Stimulated activated CD8-positive, alpha-beta memory T cell treated with anti-CD3 and anti-CD28 coated beads, Interleukin-4, amount 100 ng/mL, for 24 hours (primary cell): ENCODE measurements around the gene HMCN1.

Experiments used
- DNase-seq: peaks from one replicate; pipeline ENCODE4 v3.0.0-alpha.2; 2020; ENCODE audit warnings: low read depth

Gene HMCN1

DNA sequence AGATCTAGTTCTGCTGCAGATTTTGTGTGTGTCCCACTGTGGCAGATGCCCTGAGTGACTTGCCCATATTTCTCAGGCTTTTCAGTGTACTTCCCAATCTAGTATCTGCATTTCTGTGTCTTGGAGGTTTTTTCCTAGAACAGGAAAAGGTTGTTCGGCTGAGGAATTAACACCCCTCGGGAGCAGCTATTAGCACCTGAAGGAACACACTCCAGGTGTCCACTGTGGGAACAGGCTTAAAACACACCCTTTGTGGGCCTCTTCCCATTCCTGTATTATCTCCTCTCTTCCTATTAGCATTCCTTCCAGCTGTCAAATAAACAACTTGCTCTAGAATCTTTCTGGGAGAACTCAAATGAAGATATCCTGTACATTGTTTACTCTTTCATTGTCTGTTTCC is 178.3 kb downstream of the HMCN1 start:
- DNase-seq: no peak

DNA sequence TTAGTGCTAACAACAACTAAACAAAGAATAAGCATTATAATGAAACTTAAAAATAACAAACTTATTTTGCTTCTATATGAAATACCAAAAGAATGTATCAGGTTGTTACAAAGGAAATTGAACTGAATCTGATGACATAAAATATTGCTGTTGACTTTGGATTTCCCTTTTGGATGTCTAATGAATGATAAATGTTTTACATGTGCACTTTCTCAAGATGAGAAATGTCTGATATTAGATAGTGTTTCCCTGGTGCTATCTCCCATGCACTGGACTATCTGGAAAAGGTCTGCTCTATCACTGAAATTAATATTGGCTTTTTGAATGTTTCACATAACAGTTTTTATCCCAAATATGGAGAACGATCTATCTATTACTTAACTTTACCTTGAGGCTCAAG is 179.9 kb downstream of the HMCN1 start:
- no peak for DNase-seq

DNA sequence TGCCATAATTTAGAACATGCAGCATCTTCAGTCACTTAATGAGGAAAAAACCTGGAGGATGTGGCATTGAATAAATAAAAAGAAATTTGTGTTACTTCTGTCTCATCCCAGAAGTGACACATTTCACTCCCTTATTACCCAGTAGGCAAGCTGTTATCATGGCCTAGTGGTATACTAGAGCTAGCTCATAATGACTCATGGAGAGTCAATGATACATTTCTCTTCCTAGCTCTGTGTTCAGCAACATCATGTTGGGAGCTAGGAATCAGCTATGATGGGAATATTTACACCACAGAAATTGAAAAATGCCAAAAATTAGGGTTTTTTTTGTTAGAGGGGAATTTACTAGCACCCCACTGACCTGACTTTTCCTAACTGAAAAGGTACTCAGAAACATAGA is 182.7 kb downstream of the HMCN1 start:
- DNase-seq: no peak

DNA sequence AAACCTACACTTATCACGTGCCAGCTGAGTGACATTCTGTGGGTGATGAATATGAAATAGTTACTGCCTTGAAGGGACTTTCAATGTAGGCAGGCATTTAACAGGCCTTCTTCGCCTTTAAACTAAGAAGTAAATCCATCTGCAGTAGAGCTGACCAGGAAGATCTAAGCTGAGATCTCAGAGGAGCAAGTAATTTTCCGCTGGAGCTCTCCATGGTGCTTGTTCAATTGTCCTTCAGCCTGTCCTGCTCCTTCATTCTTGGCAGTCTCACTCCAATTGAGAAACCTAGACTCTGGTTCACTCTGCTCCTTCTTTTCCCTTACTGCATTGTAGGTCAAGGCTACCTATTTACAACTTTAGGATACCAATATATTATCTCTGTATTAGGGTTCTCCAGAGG is 183.5 kb downstream of the HMCN1 start:
- no peak for DNase-seq

DNA sequence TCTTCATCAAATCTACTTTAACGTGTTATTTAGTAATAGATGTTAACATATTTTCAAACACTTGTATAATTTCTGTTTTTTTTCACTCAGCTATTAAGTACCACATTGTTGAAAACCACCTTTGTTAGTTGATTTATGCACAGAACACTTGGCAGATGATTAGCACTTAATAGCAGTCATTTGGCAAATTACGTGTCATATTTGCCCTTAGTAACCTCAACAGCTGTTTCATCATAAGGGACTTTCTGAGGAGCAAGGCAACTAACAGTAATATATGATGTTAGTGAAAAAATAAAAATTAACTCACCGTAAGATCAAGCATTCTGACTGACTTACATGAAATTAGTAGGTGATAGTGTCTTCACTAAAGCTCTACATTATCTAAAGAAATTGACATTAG is 186.4 kb downstream of the HMCN1 start:
- DNase-seq: no peak

DNA sequence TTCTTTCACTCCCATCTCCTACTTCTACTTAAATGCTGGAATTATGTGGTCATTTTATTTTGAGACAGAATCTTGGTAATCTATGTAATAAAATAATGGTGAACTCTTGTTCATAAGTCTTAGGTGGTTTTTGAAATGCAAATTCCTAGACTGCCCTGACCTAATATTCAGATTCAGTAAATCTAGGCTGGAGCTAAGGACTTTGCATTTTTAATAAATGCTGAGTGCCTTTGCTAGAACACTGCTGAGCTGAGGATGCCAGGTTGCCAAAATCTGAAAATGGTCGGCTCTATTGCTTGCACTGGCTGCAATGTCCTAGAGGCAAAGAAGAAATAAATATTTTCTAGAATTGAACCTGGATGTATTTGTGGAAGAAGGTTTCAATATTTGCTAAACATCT is 187.4 kb downstream of the HMCN1 start:
- DNase-seq: no peak

DNA sequence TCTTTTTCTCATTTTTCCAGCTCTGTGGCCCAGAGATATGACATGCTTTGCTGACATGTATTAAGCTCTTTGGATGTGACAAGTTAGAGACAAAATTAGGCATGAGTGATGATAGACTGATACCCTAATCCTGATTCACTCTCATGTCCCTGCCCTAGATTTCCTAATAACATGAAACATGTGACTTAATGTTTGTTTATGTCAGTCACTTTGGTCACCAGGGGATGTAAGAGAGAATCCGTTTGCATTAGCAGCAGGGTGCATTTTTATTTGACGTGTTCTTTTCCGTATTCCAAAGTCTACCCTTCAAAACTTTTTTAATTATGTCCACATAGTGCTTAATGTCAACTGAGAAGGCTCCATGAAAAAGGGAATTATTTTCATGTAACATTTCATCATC is 192.4 kb downstream of the HMCN1 start:
- no peak for DNase-seq

DNA sequence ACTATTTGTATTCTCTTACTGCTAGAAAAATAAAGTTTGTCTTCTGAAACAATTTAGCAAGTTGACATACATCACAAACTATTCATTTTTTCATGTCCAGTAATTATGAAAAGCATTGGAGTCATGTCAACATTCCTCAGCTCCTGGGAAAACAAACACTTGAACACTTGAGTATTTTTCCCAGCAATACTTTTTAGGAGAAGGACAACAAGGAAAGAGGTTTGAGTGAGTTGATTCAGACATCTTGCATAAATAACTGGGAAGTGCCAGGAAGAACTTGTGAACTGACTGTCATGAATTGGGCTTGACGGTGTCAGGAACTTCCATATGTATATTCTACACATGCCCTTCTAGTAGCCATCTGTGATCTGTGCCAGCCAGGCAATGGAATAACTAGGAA is 195.6 kb downstream of the HMCN1 start:
- no peak for DNase-seq

DNA sequence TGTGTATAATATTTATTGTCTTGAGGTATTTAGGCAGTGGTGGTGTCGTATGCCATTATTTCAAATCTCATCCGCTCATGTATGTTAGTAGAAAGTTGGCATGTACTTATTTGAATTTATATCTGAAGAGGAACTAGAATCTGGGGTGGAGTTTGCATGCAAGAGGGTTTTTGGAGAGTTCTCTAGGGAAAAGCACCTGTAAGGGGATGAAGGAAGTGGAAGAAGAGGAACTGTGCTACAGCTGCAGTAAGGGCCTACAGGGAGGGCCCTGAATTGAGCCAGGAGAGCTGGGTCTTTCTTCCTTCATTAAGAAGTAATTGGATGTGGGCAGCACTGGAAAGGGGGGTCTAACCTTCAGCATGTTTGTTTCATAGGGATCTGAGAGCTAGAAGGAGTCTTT is 197.2 kb downstream of the HMCN1 start:
- DNase-seq: no peak

DNA sequence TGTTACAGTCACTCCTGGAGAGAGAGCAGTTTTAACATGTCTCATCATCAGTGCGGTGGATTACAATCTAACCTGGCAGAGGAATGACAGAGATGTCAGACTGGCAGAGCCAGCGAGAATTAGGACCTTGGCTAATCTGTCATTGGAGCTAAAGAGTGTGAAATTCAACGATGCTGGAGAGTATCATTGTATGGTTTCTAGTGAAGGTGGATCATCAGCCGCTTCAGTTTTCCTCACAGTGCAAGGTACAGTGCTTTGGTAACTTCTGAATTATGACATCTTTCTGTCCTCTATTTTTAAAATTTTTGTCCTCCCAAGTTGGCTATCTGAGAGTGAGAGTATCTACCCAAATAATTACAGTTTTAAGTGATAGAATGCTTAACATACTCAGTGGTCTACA is 199.4 kb downstream of the HMCN1 start:
- DNase-seq: no peak

DNA sequence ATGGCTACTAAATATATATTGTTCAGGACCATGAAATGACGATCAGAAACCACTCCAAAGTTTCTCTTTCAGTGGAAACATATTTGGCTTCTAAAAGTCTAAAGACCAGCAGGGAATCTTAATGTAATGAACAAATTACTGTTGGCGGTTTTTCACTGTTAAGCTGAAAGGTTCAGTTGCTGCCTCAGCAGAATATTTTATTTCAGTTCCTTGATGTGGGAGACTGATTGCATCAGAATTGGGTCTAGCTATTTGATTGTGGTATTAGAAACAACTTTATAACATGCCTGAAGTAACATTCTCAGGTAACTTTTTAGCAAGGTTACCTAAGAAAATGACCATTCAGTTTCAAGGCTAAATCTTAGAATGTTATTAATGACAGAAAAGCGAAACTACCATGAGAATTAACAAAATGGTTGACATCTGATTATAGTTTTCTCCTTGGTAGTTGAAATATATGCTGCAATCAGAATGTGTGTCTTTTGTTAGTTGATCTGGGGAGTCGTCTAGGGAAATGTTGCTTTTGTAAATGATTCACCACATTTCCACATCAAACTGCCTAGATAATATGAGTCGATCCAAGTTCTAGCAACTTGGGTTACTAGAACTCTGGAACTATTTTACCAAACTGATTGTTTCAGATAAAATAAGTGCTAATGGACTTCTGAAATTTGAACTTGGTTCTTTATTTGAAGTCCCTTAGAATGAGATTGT is 200.4 kb downstream of the HMCN1 start:
- DNase-seq: no peak

DNA sequence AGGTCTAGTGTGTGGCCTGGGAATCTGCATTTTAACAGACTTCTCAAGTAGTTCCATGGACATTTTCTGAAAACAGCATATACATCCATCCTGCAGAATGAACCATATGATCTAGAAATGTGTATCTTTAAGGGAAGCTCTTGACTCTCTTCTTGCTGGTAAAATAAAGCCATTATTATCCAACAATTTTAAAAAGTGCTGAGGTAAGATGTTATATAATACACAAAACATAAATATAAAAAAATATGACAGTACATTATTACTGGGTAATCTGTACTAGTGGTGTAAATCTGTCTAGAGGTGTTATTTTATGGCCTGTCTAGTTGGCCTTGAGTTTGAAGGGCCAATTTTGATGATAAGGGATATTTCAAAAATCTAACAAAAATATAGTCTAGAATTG is 201.2 kb downstream of the HMCN1 start:
- DNase-seq: no peak

DNA sequence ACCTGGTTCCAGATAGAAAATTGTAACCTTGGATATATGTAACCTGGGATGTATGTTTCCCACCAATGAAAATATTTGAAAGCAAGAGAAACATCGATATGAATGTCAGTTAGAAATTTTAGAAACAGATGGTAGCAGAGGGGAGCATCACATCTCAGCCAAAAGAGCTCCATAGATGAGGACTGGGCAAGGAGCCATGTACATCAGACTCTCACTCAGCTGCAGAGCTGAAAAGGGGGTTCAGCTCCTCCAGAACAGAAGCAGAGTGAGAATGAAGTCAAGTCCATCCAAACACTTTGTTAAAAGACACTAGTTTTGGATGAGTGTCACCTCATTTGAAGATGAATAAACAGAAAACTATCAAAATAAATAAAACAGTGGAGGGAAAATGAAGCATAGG is 202.4 kb downstream of the HMCN1 start:
- DNase-seq: no peak

DNA sequence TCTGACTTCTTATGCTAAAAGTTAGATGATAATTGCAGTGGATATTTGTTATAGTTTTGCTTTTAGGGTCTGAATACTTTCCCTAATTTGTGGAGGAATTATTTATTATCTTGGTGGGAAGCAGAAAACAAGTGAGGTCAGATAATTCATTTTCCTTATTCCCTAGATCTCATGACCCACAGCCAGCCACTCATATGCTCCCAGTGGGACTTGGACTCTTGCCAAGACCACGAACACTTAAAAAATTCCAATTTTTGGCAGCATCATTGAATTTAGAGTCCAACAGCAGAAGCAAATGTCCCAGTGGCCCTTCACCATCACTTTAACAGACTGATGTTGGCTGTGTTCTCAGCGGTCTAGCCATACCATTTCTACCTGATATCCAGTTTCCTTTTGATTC is 204.2 kb downstream of the HMCN1 start:
- DNase-seq: no peak

DNA sequence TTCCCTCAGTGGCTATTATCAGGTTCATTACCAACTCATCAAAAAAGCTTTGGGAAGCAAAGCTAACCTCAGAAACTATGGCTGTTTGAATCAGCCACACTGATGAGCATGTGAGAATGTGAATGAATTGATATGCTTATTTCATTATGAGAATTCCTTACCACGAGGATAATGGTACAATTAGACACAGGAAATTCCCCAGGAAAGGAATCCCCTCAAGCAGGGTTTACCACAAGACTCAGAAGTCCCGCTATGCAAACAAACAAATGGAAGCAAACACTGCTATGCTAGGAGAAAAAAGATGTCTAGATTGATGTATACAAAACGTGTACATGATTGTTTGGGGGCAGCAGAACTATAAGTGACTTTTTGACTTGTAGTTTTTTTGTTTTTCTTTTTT is 205.0 kb downstream of the HMCN1 start:
- no peak for DNase-seq

DNA sequence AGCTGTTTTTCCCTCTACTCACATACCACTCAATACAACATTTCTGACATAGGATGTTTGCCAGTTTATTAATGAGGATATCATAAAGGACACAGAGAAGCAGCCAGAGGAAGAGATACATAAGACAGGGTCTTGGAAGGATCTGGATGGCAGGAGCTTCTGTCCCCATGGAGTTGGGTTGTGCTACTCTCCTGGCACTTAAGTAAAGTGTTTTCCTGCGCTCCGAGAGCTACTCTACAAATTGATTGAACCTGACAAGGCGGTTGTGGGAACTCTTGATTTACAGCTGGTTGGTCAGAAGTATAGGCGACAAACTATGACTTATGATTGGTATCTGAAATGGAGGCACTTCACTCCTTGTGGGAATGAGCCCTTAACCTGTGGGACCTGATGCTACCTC is 208.8 kb downstream of the HMCN1 start:
- DNase-seq: no peak

DNA sequence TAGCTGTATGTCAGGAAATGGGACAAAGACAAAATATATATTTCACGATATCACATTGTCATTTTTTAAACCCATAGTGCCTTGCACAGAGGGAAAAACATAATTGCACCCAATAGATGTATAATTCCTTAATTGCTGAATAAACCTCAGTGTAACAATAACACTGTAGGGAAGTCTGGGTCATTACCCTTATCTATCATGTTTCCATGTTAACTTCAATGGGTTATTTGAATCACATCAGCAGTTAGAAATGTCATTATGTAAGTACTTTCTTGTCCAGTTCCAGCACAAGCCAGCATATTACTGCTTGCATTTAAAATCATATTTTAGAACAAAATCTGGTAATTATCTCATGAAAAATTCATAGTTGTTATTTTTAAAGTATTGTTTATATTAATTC is 222.7 kb downstream of the HMCN1 start:
- DNase-seq: no peak

DNA sequence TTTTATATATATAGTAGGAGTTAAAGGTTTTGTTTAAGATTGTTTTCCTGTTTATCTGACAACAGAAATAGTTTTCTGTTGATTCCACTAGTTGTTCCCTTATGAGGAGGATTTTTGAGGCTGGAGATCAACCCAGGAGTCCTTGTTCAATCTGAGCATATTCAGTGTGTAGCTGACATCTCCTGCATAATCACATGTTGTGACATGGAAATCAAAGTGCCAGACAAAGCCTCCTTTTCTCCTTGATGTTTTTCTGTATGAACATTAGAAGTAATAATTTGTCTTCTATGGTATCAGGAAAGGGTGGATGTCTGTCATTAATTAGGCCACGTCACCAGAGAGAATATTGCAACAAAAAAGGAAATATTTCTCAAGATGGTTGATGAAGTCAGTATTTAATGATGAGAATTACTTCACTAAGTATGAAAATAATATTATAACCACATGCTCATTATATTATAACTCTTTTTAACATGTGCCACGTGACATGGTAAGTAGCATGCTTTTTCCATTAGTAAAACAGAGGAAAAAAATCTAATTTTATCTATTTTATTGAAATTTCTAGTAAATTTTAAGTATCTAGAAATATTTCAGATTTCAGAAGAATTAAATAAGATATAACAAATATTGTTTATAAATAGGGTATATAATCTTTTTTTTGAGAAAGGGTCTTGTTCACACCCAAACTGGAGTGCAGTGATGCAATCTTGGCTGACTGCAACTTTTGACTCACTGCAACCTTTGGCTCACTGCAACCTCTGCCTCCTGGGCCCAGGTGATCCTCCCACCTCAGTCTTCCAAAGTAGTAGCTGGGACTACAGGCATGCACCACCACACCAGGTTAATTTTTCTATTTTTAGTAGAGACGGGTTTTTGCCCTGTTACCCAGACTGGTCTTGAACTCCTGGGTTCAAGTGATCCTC is 223.5 kb downstream of the HMCN1 start:
- no peak for DNase-seq

DNA sequence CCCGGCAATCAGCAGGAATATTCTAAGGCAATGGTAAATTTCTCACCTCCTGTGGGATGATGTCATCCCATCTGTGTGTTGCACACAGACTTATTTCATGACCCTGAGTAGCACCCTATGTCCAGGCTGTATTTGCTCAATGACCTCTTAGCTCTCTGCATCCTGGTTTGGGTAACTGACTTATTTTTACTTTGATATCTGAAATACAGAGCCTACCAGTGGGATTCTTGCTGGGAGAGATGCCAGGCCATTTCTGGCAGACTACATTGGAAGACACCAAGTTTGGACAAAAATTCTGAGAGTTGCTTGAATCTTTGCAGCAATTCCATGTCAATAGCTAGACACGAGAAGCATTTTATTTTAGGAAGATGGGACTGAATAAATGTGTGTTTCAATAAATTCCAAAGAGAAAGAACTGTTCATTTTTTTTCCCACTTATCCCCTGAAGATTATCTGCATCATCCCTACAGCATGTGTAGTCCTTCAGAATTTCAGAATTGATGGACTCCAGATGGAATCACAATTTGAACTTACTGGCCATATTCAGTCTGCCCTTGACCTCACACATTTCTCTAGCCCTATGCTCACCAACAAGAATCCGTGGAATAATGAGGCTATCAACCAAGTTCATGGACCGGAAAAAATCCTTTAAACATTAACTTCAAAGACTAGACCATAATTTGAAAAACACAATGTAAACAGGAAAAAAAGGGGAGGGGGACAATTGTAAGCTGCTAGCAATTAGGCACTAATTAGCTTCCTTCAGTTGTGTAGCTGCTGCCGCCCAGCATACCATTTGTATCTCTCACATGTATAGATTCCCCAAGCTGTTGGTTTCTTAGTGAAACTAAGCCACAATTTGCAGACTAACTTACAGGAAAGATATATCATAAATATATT is 226.5 kb downstream of the HMCN1 start:
- no peak for DNase-seq

DNA sequence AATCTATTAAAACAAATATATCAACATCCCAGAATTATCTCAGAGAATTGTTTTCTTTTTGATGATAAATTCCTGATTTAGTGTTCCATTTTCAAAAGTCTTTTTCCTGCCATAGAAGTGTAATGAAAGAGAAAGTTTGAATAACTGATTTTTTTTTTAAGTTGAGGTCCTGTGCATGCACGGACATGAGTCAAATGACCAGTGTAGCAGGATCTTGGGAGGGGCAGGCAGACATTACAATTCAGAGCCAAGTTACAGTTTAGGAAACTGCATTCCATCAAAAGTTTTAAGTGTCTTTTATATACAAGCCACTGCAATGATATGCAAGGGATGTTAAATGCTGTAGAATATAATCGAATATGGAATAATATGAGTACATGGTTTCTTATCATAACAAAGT is 227.5 kb downstream of the HMCN1 start:
- DNase-seq: no peak

DNA sequence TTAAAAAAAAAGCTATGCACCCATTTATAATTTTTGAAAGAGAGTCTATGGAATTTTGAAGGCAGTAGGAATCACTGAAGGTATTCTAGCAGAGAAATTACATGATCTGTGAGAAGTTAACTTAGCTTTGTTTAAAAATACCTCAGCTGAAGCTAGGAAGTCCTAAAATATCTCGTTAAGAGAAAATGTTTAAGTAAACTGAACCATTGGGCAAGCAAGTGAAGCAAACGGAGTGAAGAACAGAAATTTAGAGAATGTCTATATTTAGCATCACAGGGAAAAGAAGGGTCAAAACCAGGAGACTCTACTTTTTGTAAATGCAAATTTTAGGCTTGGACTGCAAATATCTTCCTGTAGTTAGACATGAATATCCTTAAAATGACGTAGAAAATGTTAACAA is 230.8 kb downstream of the HMCN1 start:
- no peak for DNase-seq

DNA sequence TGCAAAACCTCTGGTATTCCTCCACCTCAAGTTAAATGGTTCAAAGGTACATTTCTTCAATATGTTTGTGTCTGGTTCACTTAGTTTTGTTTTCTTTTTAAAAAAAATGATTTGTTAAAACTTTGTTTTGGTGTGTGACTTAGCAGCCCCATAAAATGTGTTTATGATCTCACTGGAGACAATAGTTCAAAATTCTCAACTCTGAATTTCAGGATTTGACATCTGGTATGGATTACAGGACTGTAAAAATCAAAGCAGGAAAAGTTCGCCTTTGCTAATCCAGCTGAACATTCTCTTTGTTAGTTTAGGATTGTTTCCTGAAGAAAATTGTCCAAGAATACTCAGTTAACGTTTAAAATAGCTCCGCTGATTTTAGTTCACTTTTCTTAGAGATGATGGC is 231.7 kb downstream of the HMCN1 start:
- no peak for DNase-seq

DNA sequence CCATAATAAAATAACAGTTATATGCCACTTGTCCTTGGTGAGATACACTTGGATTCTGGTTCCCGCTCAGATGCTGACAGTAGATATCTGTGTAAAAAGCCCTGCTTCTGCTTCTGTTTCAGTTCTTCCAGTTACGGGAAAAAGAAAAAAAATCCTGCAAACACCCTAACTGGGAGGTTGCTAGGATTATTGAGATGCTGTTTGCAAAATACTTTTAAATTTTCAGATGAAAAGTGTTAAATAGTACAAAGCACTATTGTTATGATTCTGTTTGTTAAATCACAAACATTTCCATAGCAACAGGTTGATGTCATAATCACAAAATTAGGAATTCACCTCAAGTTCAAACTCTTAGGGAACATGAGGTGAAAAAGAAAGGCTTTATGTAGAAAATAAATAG is 232.3 kb downstream of the HMCN1 start:
- no peak for DNase-seq
